Esophagus muscularis mucosa (tissue), 4 donors: Measurements from ENCODE around the gene KIF12.

ENCODE experiments used
- CTCF ChIP-seq, 3 experiments: fragments of 200-600 bp in 2 of 3; fragments of 450-650 bp in 1 of 3; sonication (generic) in 2 of 3; IDR thresholded peaks; one replicate each; pipeline ENCODE4 v1.5.1; 2017 to 2019; ENCODE audit warnings: antibody characterized with exemption in 3 of 3, mild to moderate bottlenecking in 2 of 3, moderate library complexity in 1 of 3
- EP300 ChIP-seq: sonication (generic); formaldehyde crosslinking; IDR thresholded peaks from one replicate; pipeline ENCODE4 v1.6.1; 2017; ENCODE audit warnings: antibody characterized with exemption
- POLR2A ChIP-seq: fragments of 450-650 bp; IDR thresholded peaks from one replicate; pipeline ENCODE4 v1.6.1; 2017; ENCODE audit warnings: antibody characterized with exemption, moderate library complexity, mild to moderate bottlenecking, low read depth

- TF ChIP-seq POLR2A (no peak), CTCF (IDR thresholded peaks at IDR 0.05) (no peak), EP300 (no peak)
Observed at GRCh38 chr9:114051706-114052105, 47.4 kb downstream of the KIF12 start.
